Heart left ventricle (tissue), 13 donors: ENCODE data around the gene MTO1.

Source experiments
- CTCF ChIP-seq, 12 donors: fragments of 200-600 bp; sonication (generic) in 4 of 12; IDR thresholded peaks; one replicate each; pipeline versions ENCODE4 v1.5.0 to v1.8.0; 2018 to 2022; ENCODE audit warnings: antibody characterized with exemption in 12 of 12, mild to moderate bottlenecking in 5 of 12
- POLR2A ChIP-seq, 2 donors: fragments of 450-650 bp; IDR thresholded peaks; one replicate each; pipeline ENCODE4 v1.6.1; 2017; ENCODE audit warnings: antibody characterized with exemption in 2 of 2, mild to moderate bottlenecking in 2 of 2, moderate library complexity in 2 of 2
- donor health status: ischemic (EF 13 %, LVEDD 7.1; RV severe dilation, severe dysfunction).
- donor health status: DM: no; HTN: yes; CAD: no.
- donor health status: DM: no; HTN: no; CAD: no.
- donor health status: ischemic (EF 25% LVEDD 6.9; RV normal size, moderate dysfunction).
- donor health status: ischemic (EF 25% LVEDD 5.7; RV mildly dilated, moderate dysfunction).
- donor health status: ischemic (EF 35%, LVEDD 5.7; RV mildly dilated, moderate dysfunction).
- donor health status: nonischemic (EF 11% LVEDD 7.7; RV severe dilation, severe dysfunction).
- donor health status: DM: yes; HTN: yes; CAD: no.
- donor health status: PGD.
- donor health status: ischemic (EF 29% LVEDD 5.4; RV normal size, mild dysfunction).
- donor health status: nonischemic (EF 23%, LVEDD 6.1; RV moderate dilation, normal function).

- TF ChIP-seq POLR2A (IDR thresholded peaks at IDR 0.05) (no peak), CTCF (IDR thresholded peaks at IDR 0.05) (no peak)
Observed at GRCh38 chr6:73556836-73557235, 95.3 kb downstream of the MTO1 start.
